Measurements from ENCODE around the gene BICC1. TPM values are rescaled to one million over a fixed set of nuclear protein-coding genes. Genes with fewer than 3 reads are reported as not detected.

The BICC1 gene
- total RNA-seq, 1 experiment from 2014 or later = 0.57 TPM

DNA sequence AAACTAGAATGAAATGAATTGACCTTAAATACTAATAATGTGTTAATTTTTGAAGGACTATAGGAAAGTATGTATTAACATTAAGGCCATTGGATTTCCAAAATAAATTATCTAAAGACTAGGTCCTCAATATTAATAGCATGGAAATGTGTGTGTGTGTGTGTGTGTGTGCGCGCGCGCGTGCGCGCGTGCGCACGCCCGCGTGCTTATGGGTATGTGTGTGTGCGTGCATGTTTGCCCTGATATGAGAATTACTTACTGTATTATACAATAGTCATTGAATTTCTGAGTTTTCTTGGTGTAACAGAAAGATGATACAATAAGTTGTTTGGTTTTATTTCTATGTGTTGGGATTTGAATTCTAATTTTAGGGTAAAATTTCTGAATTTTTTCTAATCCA lies 205.9 kb downstream of the BICC1 start:
- Histone ChIP-seq H2BK15ac (ENCODE audit: low read depth, low read length) (no peak overlapping the region), H3K56ac (ENCODE audit: insufficient read length, low read depth, low read length) (no peak overlapping the region), H3K23ac (ENCODE audit: insufficient read length, low read depth, low read length) (no peak overlapping the region), H3K4me1 (ENCODE audit: insufficient read depth, low read length) (no peaks in the 10 kb centered on the region), H3T11ph (ENCODE audit: low read length) (no peak overlapping the region), H3K18ac (ENCODE audit: insufficient read length, low read depth, low read length) (no peak overlapping the region), H3K79me2 (ENCODE audit: insufficient read depth, low read length) (no peaks in the 10 kb centered on the region), H3K27me3 (ENCODE audit: insufficient read depth, low read length) (no peaks in the 10 kb centered on the region), H4K5ac (ENCODE audit: insufficient read length, low read depth, low read length) (no peak overlapping the region), H3K14ac (ENCODE audit: insufficient read depth, low read length) (no peak overlapping the region), H2BK5ac (ENCODE audit: insufficient read length, low read length) (no peak overlapping the region), H3K9me3 (ENCODE audit: control insufficient read depth, low read depth, low read length) (no peaks in the 10 kb centered on the region), H2BK20ac (ENCODE audit: low read depth, low read length, poor library complexity, severe bottlenecking) (no peak overlapping the region), H2AFZ (ENCODE audit: low read length) (no peak overlapping the region), H3K23me2 (ENCODE audit: insufficient read length, low read depth, low read length, poor library complexity, severe bottlenecking) (no peaks in the 10 kb centered on the region), H3K27ac (ENCODE audit: insufficient read length, low read depth, low read length) (no peak overlapping the region), H4K8ac (replicated peaks; ENCODE audit: insufficient read length, low read depth, low read length) (no peak overlapping the region), H2BK12ac (ENCODE audit: insufficient read length, low read depth, low read length) (no peak overlapping the region), H3K4me2 (ENCODE audit: insufficient read depth, insufficient read length, low read length) (no peak overlapping the region), H2AK5ac (ENCODE audit: insufficient read length, low read length) (no peak overlapping the region), H2BK120ac (ENCODE audit: low read depth, low read length, poor library complexity, severe bottlenecking) (no peak overlapping the region), H3K4ac (ENCODE audit: low read depth, low read length) (no peak overlapping the region), H3K79me1 (ENCODE audit: insufficient read depth, low read depth, low read length, poor library complexity, severe bottlenecking) (no peaks in the 10 kb centered on the region), H4K20me1 (ENCODE audit: control insufficient read depth, insufficient read depth, insufficient read length) (no peaks in the 10 kb centered on the region), H3K9ac (ENCODE audit: extremely low read depth, insufficient read length, low read length) (no peak overlapping the region), H4K91ac (ENCODE audit: insufficient read length, low read depth, low read length) (no peak overlapping the region)
- no CpG with 5 or more reads among the region's 13 CpGs for WGBS (ENCODE audit: extremely low coverage, insufficient read length, low lambda C conversion rate)
- TF ChIP-seq, protein P1, sequence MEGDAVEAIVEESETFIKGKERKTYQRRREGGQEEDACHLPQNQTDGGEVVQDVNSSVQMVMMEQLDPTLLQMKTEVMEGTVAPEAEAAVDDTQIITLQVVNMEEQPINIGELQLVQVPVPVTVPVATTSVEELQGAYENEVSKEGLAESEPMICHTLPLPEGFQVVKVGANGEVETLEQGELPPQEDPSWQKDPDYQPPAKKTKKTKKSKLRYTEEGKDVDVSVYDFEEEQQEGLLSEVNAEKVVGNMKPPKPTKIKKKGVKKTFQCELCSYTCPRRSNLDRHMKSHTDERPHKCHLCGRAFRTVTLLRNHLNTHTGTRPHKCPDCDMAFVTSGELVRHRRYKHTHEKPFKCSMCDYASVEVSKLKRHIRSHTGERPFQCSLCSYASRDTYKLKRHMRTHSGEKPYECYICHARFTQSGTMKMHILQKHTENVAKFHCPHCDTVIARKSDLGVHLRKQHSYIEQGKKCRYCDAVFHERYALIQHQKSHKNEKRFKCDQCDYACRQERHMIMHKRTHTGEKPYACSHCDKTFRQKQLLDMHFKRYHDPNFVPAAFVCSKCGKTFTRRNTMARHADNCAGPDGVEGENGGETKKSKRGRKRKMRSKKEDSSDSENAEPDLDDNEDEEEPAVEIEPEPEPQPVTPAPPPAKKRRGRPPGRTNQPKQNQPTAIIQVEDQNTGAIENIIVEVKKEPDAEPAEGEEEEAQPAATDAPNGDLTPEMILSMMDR (conservative IDR thresholded peaks at IDR 0.05) = no peak
- no peak overlapping the region for H3K4me3 Mint-ChIP-seq
- no peaks in the 10 kb centered on the region; the same call in 1 of the 2 replicates for H3K27me3 Mint-ChIP-seq (ENCODE audit: low read depth)
- H3K36me3 Mint-ChIP-seq (ENCODE audit: insufficient read depth in 1 of 3, low read depth in 3 of 3) = no peaks in the 10 kb centered on the region
- no peaks in the 10 kb centered on the region for H3K9me3 Mint-ChIP-seq
- H3K27ac Mint-ChIP-seq = no peak overlapping the region
- H3K4me1 Mint-ChIP-seq = no peaks in the 10 kb centered on the region
- DNase-seq = no peak

Measured in H9 (cell line).